IPS DF 19.7 (cell line): ENCODE measurements around the gene OR2A5.
"Not testable (repeated sequence)": the region's sequence is repeated elsewhere in the genome, so short reads cannot be mapped to it uniquely, and the experiment has no call there.

Experiments
- DNase-seq: peaks from one replicate; pipeline ENCODE4 v3.0.0-alpha.2; 2013; ENCODE audit warnings: low read depth, low spot score

OR2A5 gene

GRCh38 chr7:144048648-144049047 lies at the start of gene OR2A5:
Gene OR2A5 (plus strand): TSS chr7:144048948. CDS start chr7:144050402, 1,454 bp downstream.
- DNase-seq = no peak

- no peak for DNase-seq
Measured at GRCh38 chr7:144000020-144000419, 48.7 kb upstream of the OR2A5 start, which contains the start of gene OR6B1. Gene OR6B1 (plus strand): TSS chr7:144000320. CDS start chr7:144003997, 3,677 bp downstream.

- DNase-seq = no peak
Measured at GRCh38 chr7:144001543-144001942, 47.2 kb upstream of the OR2A5 start.

- DNase-seq = no peak
Measured at GRCh38 chr7:144004703-144005102, 44.0 kb upstream of the OR2A5 start.

- DNase-seq = no peak
Measured at GRCh38 chr7:144006029-144006691, 42.6 kb upstream of the OR2A5 start.

- DNase-seq = no peak
Measured at GRCh38 chr7:144006692-144007042, 42.1 kb upstream of the OR2A5 start.

GRCh38 chr7:144009361-144009760 lies 39.4 kb upstream of the OR2A5 start:
- DNase-seq = no peak

GRCh38 chr7:144010061-144010460 lies 38.7 kb upstream of the OR2A5 start:
- not testable (repeated sequence) for DNase-seq

GRCh38 chr7:144010821-144011220 lies 37.9 kb upstream of the OR2A5 start:
- not testable (repeated sequence) for DNase-seq

GRCh38 chr7:144011458-144012230 lies 37.1 kb upstream of the OR2A5 start:
- DNase-seq = no peak

- DNase-seq = no peak
Measured at GRCh38 chr7:144018065-144018464, 30.7 kb upstream of the OR2A5 start.

- DNase-seq = no peak
Measured at GRCh38 chr7:144019457-144019856, 29.3 kb upstream of the OR2A5 start.

- no peak for DNase-seq
Measured at GRCh38 chr7:144020340-144020739, 28.4 kb upstream of the OR2A5 start.

- DNase-seq = no peak
Measured at GRCh38 chr7:144022169-144022568, 26.6 kb upstream of the OR2A5 start.

GRCh38 chr7:144023171-144023827 lies 25.4 kb upstream of the OR2A5 start:
- DNase-seq = no peak

GRCh38 chr7:144024213-144024612 lies 24.5 kb upstream of the OR2A5 start:
- no peak for DNase-seq

GRCh38 chr7:144026203-144026883 lies 22.4 kb upstream of the OR2A5 start:
- no peak for DNase-seq

GRCh38 chr7:144027070-144027469 lies 21.7 kb upstream of the OR2A5 start:
- no peak for DNase-seq

- DNase-seq = no peak
Measured at GRCh38 chr7:144027974-144028373, 20.8 kb upstream of the OR2A5 start.

- DNase-seq = no peak
Measured at GRCh38 chr7:144028547-144028946, 20.2 kb upstream of the OR2A5 start.

- no peak for DNase-seq
Measured at GRCh38 chr7:144032516-144032915, 16.2 kb upstream of the OR2A5 start.
